Mucosa of descending colon (tissue), 3 donors: ENCODE measurements around the gene WDCP. TPM values are rescaled to one million over a fixed set of nuclear protein-coding genes. Genes with fewer than 3 reads are reported as not detected.

Source experiments
- ATAC-seq: fragments of 200-7000 bp; cut with Tn5 transposase; one replicate; pipeline ENCODE4 v1.9.1; 2020; ENCODE audit warnings: mild to moderate bottlenecking, moderate library complexity
- DNase-seq, 3 donors: peaks; one replicate each; pipeline ENCODE4 v3.0.0-alpha.2; 2020
- H3K36me3 ChIP-seq: fragments of 200-600 bp; one replicate; pipeline ENCODE4 v1.8.0; 2021; ENCODE audit warnings: low read depth, mild to moderate bottlenecking
- H3K4me1 ChIP-seq: fragments of 200-600 bp; one replicate; pipeline ENCODE4 v1.8.0; 2021; ENCODE audit warnings: low read depth, mild to moderate bottlenecking
- H3K4me3 ChIP-seq: fragments of 200-600 bp; one replicate; pipeline ENCODE4 v1.8.0; 2021; ENCODE audit warnings: mild to moderate bottlenecking
- H3K9me3 ChIP-seq: fragments of 200-600 bp; one replicate; pipeline ENCODE4 v1.8.0; 2021; ENCODE audit warnings: mild to moderate bottlenecking
- intact Hi-C, 2 donors: fragments of 100-400 bp; cut with DNase I in 1 of 2; cut with micrococcal nuclease in 1 of 2; formaldehyde crosslinking; loops; one replicate each; pipeline versions ENCODE4 v1.11.0 to v1.11.1; 2022; cut with DNase I, micrococcal nuclease
- total RNA-seq, 3 donors: library from RNA; stranded (reverse); fragmentation: NEBNext Ultra II Directional in 2 of 3; extraction: Animal tissue kit (Norgen Biotek cat#: 25700) in 2 of 3; gene quantifications; one replicate each; pipeline versions ENCODE4 v1.2.1 to v1.2.4, GENCODE V29; 2021 to 2023
- TF ChIP-seq, protein P1 (sequence below): fragments of 200-600 bp; IDR thresholded peaks from one replicate; pipeline ENCODE4 v1.8.0; 2022; ENCODE audit warnings: antibody characterized with exemption, mild to moderate bottlenecking
- donor health status: DM: no; HTN: no; CAD: no; lungs with moderate emphysema.
- donor health status: DM: no; HTN: no; CAD: no.
- donor health status: DM: no; HTN: yes; CAD: no.

Gene WDCP
- total RNA-seq, 3 donors from 2014 or later, result 3.3 to 12.7 (median 4.6) TPM

DNA sequence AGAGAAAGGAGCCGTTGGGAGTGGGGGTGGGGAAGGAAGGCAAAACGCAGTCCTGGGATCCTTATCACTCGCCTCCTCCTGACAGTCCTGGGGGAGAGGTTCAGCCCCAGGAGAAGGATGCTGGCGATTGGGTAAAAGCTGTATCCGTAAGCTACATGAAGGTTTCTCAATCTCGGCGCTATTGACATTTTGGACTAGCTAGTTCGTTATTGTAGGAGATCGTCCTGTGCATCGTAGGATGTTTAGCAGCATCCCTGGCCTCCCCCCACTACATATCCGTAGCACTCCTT, 38.0 kb upstream of the WDCP start:
- peaks cover 15% of the 10 kb centered on the region for H3K4me1 ChIP-seq
- TF ChIP-seq, protein P1, sequence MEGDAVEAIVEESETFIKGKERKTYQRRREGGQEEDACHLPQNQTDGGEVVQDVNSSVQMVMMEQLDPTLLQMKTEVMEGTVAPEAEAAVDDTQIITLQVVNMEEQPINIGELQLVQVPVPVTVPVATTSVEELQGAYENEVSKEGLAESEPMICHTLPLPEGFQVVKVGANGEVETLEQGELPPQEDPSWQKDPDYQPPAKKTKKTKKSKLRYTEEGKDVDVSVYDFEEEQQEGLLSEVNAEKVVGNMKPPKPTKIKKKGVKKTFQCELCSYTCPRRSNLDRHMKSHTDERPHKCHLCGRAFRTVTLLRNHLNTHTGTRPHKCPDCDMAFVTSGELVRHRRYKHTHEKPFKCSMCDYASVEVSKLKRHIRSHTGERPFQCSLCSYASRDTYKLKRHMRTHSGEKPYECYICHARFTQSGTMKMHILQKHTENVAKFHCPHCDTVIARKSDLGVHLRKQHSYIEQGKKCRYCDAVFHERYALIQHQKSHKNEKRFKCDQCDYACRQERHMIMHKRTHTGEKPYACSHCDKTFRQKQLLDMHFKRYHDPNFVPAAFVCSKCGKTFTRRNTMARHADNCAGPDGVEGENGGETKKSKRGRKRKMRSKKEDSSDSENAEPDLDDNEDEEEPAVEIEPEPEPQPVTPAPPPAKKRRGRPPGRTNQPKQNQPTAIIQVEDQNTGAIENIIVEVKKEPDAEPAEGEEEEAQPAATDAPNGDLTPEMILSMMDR, result no peak
- intact Hi-C loops, result no loop called here
- DNase-seq (peak in 1 of 3 donors; percentile 74), ATAC-seq (no peak)
- H3K36me3 ChIP-seq, result no peaks in the 10 kb centered on the region
- H3K4me3 ChIP-seq, result no peak overlapping the region
- H3K9me3 ChIP-seq, result no peaks in the 10 kb centered on the region

DNA sequence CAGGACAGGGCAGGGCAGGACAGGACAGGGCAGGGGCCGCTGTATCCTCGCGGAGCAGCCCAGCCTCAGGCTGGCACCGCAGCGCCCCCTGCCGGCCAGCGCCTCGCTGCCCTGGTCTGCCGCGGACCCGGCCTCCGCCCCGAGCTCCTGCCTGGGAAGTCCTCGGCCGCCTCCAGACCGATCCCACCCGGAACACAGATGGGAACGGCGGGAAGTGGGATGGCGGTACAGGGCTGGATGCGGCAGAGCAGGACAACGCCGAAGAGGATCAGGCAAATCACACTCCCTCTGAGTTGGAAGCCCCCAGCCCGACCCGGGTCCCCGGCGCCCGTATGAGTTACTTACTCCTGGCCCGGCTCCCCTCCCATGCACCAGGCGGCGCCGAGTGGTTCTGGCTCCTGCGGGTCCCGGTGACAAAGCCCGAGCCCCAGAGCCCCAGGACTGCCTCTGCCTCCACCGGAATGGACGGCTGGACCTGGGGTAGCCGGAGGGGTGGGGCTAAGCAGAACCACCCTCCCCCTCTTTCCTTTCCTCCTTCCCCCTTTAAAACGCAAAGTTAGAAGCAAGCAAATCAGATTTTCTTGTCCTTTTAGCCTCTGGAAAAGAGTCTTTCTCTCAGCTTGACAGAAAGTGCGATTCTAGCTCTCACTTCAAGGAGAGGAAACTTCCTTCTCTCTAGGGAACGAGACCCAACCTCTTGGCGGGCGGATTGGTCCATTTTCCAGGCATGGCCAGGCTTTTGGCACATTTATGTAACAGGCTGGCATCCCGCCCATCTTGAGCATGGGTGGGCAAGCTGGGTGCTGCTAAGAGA, 37.4 kb upstream of the WDCP start, which contains the start of gene TP53I3:
TP53I3 (minus strand) TSS at position 449 of the 814 bp plus-strand sequence. CDS start 508 bp downstream, outside the sequence.
- no peaks in the 10 kb centered on the region for H3K36me3 ChIP-seq
- H3K4me1 ChIP-seq, result peaks cover 15% of the 10 kb centered on the region
- peak within 1 kb of the TSS; percentile 29 for H3K4me3 ChIP-seq
- intact Hi-C loops, result no loop called here
- no peaks in the 10 kb centered on the region for H3K9me3 ChIP-seq
- TF ChIP-seq, protein P1, result peak; percentile 98
- peak; percentile 88 for ATAC-seq
- DNase-seq, result peak; percentile 91 to 93 (median 92)

DNA sequence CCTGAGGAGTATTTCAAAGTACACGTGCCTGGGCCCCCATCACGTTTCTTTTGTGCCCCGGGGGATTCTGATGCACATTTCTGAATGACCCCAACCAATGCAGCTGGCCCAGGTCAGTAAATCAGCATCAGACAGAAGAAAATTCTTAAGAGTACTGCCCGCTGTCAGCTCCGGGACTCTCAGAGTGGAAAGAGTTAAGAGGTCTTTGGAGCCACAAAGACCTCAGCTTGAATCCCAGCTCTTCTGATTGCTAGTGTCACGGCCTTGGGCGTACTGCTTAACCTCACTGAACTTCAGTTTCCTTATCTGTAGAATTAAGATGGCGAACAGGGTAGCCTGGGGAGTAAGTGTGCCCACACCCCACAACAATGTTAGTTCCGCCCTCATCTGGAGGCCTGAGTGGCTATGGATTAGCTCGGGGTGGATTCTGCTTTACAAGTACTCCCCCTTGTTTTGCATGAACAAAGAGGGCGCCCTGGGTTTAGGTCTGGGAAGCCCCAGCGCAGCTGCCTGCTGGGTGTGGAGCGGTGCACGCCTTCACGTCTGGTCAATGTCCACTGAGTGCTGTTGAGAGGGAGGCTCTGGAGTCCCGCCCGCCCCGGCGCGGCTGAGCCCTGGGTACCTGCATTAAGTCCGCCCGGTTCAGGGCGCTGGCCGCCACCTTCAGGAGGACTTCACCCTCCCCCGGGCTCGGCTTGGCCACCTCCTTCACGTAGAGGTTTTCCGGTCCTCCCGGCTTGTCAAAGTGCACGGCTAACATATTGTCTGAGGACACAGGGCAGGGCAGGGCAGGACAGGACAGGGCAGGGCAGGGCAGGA, 36.6 kb upstream of the WDCP start:
- Histone ChIP-seq H3K4me3 (no peak overlapping the region), H3K36me3 (no peaks in the 10 kb centered on the region), H3K9me3 (no peaks in the 10 kb centered on the region), H3K4me1 (peaks cover 15% of the 10 kb centered on the region)
- ATAC-seq (peak; percentile 84), DNase-seq (peak; percentile 94 to 97 (median 96))
- TF ChIP-seq, protein P1, result no peak
- intact Hi-C loops, result no loop called here

DNA sequence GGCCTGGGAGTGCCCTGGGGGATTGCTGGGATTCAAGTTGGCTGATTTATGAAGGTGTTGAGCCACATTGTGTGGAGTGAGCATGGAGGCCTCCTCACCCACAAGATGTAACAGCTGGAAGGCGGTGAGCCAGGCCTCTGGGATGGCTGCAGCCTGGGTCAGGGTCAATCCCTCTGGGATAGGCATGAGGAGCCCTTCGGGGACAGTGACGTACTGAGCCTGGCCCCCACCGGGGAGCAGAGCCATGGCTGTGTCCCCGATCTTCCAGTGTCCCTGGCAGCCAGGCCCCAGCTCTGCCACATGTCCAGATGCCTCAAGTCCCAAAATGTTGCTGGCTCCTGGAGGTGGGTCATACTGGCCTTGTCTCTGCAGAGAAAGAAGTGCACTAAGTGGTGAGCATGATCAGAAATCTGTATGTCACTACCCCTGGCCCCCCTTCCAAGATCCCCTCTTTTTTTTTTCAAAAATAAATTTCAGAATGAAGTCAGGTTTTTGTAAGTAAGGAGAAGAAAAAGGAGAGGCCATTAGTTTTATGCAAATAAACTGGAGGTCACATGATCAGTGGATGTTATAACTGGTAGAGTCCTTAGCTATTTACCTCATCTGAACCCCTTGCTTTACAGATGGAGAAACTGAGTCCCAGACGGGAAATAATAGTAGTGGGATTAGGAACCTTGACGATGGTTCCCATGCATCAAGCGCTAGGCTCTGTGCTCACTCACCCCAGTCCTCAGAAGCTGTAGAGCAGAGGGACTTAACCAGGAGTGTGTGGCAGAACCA, 35.8 kb upstream of the WDCP start:
- Histone ChIP-seq H3K9me3 (no peaks in the 10 kb centered on the region), H3K4me1 (peaks cover 21% of the 10 kb centered on the region), H3K4me3 (no peak overlapping the region), H3K36me3 (no peaks in the 10 kb centered on the region)
- TF ChIP-seq, protein P1, result no peak
- ATAC-seq (no peak), DNase-seq (peak; percentile 23 to 54 (median 37))
- intact Hi-C loops, result no loop called here

DNA sequence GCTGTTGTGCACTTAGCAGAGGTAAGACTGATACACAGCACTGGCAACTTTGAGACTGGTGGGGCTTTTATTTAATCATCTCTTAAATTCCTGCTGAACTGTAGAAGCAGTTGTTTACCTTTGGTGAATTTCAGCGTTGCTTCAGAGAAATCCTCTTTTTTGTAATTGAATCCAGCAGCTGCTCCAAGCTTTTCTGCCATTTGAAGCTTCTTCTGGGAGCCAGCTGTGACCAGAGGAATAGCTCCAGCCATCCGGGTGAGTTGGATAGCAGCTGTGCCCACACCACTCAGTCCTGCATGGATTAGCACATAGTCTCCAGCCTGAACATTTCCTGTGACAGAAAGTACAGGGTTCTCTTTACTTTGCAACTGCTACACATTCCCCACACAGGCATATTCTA, 33.5 kb upstream of the WDCP start:
- no peak for ATAC-seq

More for the DNA sequence above, 33.5 kb upstream of the WDCP start:
- Histone ChIP-seq H3K9me3 (no peaks in the 10 kb centered on the region), H3K4me1 (peaks cover 22% of the 10 kb centered on the region), H3K4me3 (no peak overlapping the region), H3K36me3 (no peaks in the 10 kb centered on the region)
- TF ChIP-seq, protein P1, result no peak
- DNase-seq, result no peak
- intact Hi-C loops, result no loop called here
